ENCODE measurements around the gene MRPL37. TPM values are rescaled to one million over a fixed set of nuclear protein-coding genes. Genes with fewer than 3 reads are reported as not detected.
"Not testable (repeated sequence)": the region's sequence is repeated elsewhere in the genome, so short reads cannot be mapped to it uniquely, and the experiment has no call there.

MRPL37 gene
- total and polyA plus RNA-seq, 9 donors = 45.0 to 70.2 (median 62.8) TPM

- Histone ChIP-seq H3K4me1 (ENCODE audit: control insufficient read depth, insufficient read depth, low read length) (peaks cover 31% of the 10 kb centered on the region), H3K36me3 (ENCODE audit: control insufficient read depth, insufficient read depth, low read length) (peaks cover 49% of the 10 kb centered on the region), H3K4me3 (ENCODE audit: low read length) (no peak overlapping the region), H3K27me3 (ENCODE audit: control insufficient read depth, insufficient read depth, low read length) (no peaks in the 10 kb centered on the region), H3K9me3 (replicated peaks; ENCODE audit: control insufficient read depth, low read depth, low read length) (no peaks in the 10 kb centered on the region), H3K27ac (ENCODE audit: low read length) (no peak overlapping the region)
- DNase-seq = no peak
- WGBS (ENCODE audit: insufficient coverage) = 77% methylated on average over 2 of the region's 6 CpGs
Measured at GRCh38 chr1:54225378-54225777, 25.4 kb downstream of the MRPL37 start.

GRCh38 chr1:54225986-54226559, 26.1 kb downstream of the MRPL37 start:
- Histone ChIP-seq H3K9me3 (replicated peaks; ENCODE audit: control insufficient read depth, low read depth, low read length) (no peaks in the 10 kb centered on the region), H3K4me1 (ENCODE audit: control insufficient read depth, insufficient read depth, low read length) (peaks cover 24% of the 10 kb centered on the region), H3K27me3 (ENCODE audit: control insufficient read depth, insufficient read depth, low read length) (no peaks in the 10 kb centered on the region), H3K36me3 (ENCODE audit: control insufficient read depth, insufficient read depth, low read length) (peaks cover 50% of the 10 kb centered on the region), H3K4me3 (ENCODE audit: low read length) (no peak overlapping the region), H3K27ac (ENCODE audit: low read length) (no peak overlapping the region)
- DNase-seq = no peak
- 90% methylated on average over 13 of the region's 20 CpGs for WGBS (ENCODE audit: insufficient coverage)

- peaks cover 42% of the 10 kb centered on the region for H3K36me3 ChIP-seq (ENCODE audit: control insufficient read depth, insufficient read depth, low read length)
- no peak overlapping the region for H3K4me3 ChIP-seq (ENCODE audit: low read length)
- WGBS (ENCODE audit: insufficient coverage) = 63% methylated on average over 5 of the region's 8 CpGs
- no peak for DNase-seq
- H3K4me1 ChIP-seq (ENCODE audit: control insufficient read depth, insufficient read depth, low read length) = peaks cover 19% of the 10 kb centered on the region
- H3K27me3 ChIP-seq (ENCODE audit: control insufficient read depth, insufficient read depth, low read length) = no peaks in the 10 kb centered on the region
- H3K9me3 ChIP-seq (replicated peaks; ENCODE audit: control insufficient read depth, low read depth, low read length) = no peaks in the 10 kb centered on the region
- no peak overlapping the region for H3K27ac ChIP-seq (ENCODE audit: low read length)
Measured at GRCh38 chr1:54227091-54227602, 27.2 kb downstream of the MRPL37 start.

- no peak overlapping the region for H3K4me3 ChIP-seq (ENCODE audit: low read length)
- H3K36me3 ChIP-seq (ENCODE audit: control insufficient read depth, insufficient read depth, low read length) = peaks cover 37% of the 10 kb centered on the region
- no peak overlapping the region for H3K27ac ChIP-seq (ENCODE audit: low read length)
- WGBS (ENCODE audit: insufficient coverage) = 44% methylated on average over 17 of the region's 17 CpGs
- no peaks in the 10 kb centered on the region for H3K9me3 ChIP-seq (replicated peaks; ENCODE audit: control insufficient read depth, low read depth, low read length)
- H3K27me3 ChIP-seq (ENCODE audit: control insufficient read depth, insufficient read depth, low read length) = no peaks in the 10 kb centered on the region
- no peak for DNase-seq
- H3K4me1 ChIP-seq (ENCODE audit: control insufficient read depth, insufficient read depth, low read length) = peaks cover 19% of the 10 kb centered on the region
Measured at GRCh38 chr1:54227891-54228310, 27.9 kb downstream of the MRPL37 start.

GRCh38 chr1:54228638-54229079, 28.7 kb downstream of the MRPL37 start:
- H3K4me1 ChIP-seq (ENCODE audit: control insufficient read depth, insufficient read depth, low read length) = peaks cover 19% of the 10 kb centered on the region
- no peak overlapping the region for H3K27ac ChIP-seq (ENCODE audit: low read length)

GRCh38 chr1:54229281-54229891, 29.4 kb downstream of the MRPL37 start:
- no peak overlapping the region for H3K4me3 ChIP-seq (ENCODE audit: low read length)
- 38% methylated on average over 3 of the region's 11 CpGs for WGBS (ENCODE audit: insufficient coverage)
- H3K27ac ChIP-seq (ENCODE audit: low read length) = no peak overlapping the region
- H3K27me3 ChIP-seq (ENCODE audit: control insufficient read depth, insufficient read depth, low read length) = no peaks in the 10 kb centered on the region
- H3K4me1 ChIP-seq (ENCODE audit: control insufficient read depth, insufficient read depth, low read length) = peaks cover 19% of the 10 kb centered on the region
- no peaks in the 10 kb centered on the region for H3K9me3 ChIP-seq (replicated peaks; ENCODE audit: control insufficient read depth, low read depth, low read length)
- DNase-seq = peak; percentile 59
- peaks cover 32% of the 10 kb centered on the region for H3K36me3 ChIP-seq (ENCODE audit: control insufficient read depth, insufficient read depth, low read length)

More at GRCh38 chr1:54228638-54229079, 28.7 kb downstream of the MRPL37 start:
- H3K9me3 ChIP-seq (replicated peaks; ENCODE audit: control insufficient read depth, low read depth, low read length) = no peaks in the 10 kb centered on the region
- H3K36me3 ChIP-seq (ENCODE audit: control insufficient read depth, insufficient read depth, low read length) = peaks cover 33% of the 10 kb centered on the region
- H3K4me3 ChIP-seq (ENCODE audit: low read length) = no peak overlapping the region
- no peaks in the 10 kb centered on the region for H3K27me3 ChIP-seq (ENCODE audit: control insufficient read depth, insufficient read depth, low read length)
- 84% methylated on average over 12 of the region's 13 CpGs for WGBS (ENCODE audit: insufficient coverage)
- no peak for DNase-seq

- WGBS (ENCODE audit: insufficient coverage) = 86% methylated on average over 6 of the region's 15 CpGs
- H3K27ac ChIP-seq (ENCODE audit: low read length) = no peak overlapping the region
- H3K4me3 ChIP-seq (ENCODE audit: low read length) = no peak overlapping the region
- no peaks in the 10 kb centered on the region for H3K9me3 ChIP-seq (replicated peaks; ENCODE audit: control insufficient read depth, low read depth, low read length)
- H3K4me1 ChIP-seq (ENCODE audit: control insufficient read depth, insufficient read depth, low read length) = peaks cover 19% of the 10 kb centered on the region
- no peaks in the 10 kb centered on the region for H3K27me3 ChIP-seq (ENCODE audit: control insufficient read depth, insufficient read depth, low read length)
- DNase-seq = no peak
- peaks cover 23% of the 10 kb centered on the region for H3K36me3 ChIP-seq (ENCODE audit: control insufficient read depth, insufficient read depth, low read length)
Measured at GRCh38 chr1:54230507-54231339, 30.8 kb downstream of the MRPL37 start.

GRCh38 chr1:54233196-54233595, 33.2 kb downstream of the MRPL37 start:
- DNase-seq; H3K27me3 ChIP-seq (ENCODE audit: control insufficient read depth, insufficient read depth, low read length); H3K27ac ChIP-seq (ENCODE audit: low read length); H3K9me3 ChIP-seq (replicated peaks; ENCODE audit: control insufficient read depth, low read depth, low read length); H3K4me3 ChIP-seq (ENCODE audit: low read length): not testable (repeated sequence)
- H3K36me3 ChIP-seq (ENCODE audit: control insufficient read depth, insufficient read depth, low read length) = peaks cover 28% of the 10 kb centered on the region
- peaks cover 12% of the 10 kb centered on the region for H3K4me1 ChIP-seq (ENCODE audit: control insufficient read depth, insufficient read depth, low read length)
- WGBS (ENCODE audit: insufficient coverage) = 100% methylated on average over 1 of the region's 33 CpGs

GRCh38 chr1:54234284-54234683, 34.3 kb downstream of the MRPL37 start:
- peaks cover 3% of the 10 kb centered on the region for H3K4me1 ChIP-seq (ENCODE audit: control insufficient read depth, insufficient read depth, low read length)

GRCh38 chr1:54237586-54237985, 37.6 kb downstream of the MRPL37 start:
- no peak overlapping the region for H3K27ac ChIP-seq (ENCODE audit: low read length)
- peaks cover 6% of the 10 kb centered on the region for H3K4me1 ChIP-seq (ENCODE audit: control insufficient read depth, insufficient read depth, low read length)
- 74% methylated on average over 8 of the region's 10 CpGs for WGBS (ENCODE audit: insufficient coverage)
- H3K27me3 ChIP-seq (ENCODE audit: control insufficient read depth, insufficient read depth, low read length) = no peaks in the 10 kb centered on the region
- H3K4me3 ChIP-seq (ENCODE audit: low read length) = no peak overlapping the region
- H3K9me3 ChIP-seq (replicated peaks; ENCODE audit: control insufficient read depth, low read depth, low read length) = no peaks in the 10 kb centered on the region
- no peak for DNase-seq
- peaks cover 53% of the 10 kb centered on the region for H3K36me3 ChIP-seq (ENCODE audit: control insufficient read depth, insufficient read depth, low read length)

More at GRCh38 chr1:54234284-54234683, 34.3 kb downstream of the MRPL37 start:
- H3K9me3 ChIP-seq (replicated peaks; ENCODE audit: control insufficient read depth, low read depth, low read length) = no peaks in the 10 kb centered on the region
- peaks cover 29% of the 10 kb centered on the region for H3K36me3 ChIP-seq (ENCODE audit: control insufficient read depth, insufficient read depth, low read length)
- no peak overlapping the region for H3K4me3 ChIP-seq (ENCODE audit: low read length)
- no CpG with 5 or more reads among the region's 2 CpGs for WGBS (ENCODE audit: insufficient coverage)
- DNase-seq = no peak
- H3K27ac ChIP-seq (ENCODE audit: low read length) = no peak overlapping the region
- H3K27me3 ChIP-seq (ENCODE audit: control insufficient read depth, insufficient read depth, low read length) = no peaks in the 10 kb centered on the region

Data from muscle of leg (tissue), 11 donors.